Measurements from ENCODE around the gene PLCB2.

PLCB2 gene

GRCh38 chr15:40342416-40343320 lies 34.9 kb upstream of the PLCB2 start:
- no peak for DNase-seq (ENCODE audit: low read depth)

GRCh38 chr15:40340740-40341400 lies 33.1 kb upstream of the PLCB2 start, which contains the start of gene CCDC9B:
CCDC9B (minus strand) TSS chr15:40340939; CDS start chr15:40340819, 120 bp downstream.
- no peak for DNase-seq (ENCODE audit: low read depth)

GRCh38 chr15:40340038-40340739 lies 32.5 kb upstream of the PLCB2 start:
- DNase-seq (ENCODE audit: low read depth) = no peak

- DNase-seq (ENCODE audit: low read depth) = no peak
Measured at GRCh38 chr15:40339621-40339945, 31.8 kb upstream of the PLCB2 start.

GRCh38 chr15:40338921-40339620 lies 31.3 kb upstream of the PLCB2 start:
- no peak for DNase-seq (ENCODE audit: low read depth)

GRCh38 chr15:40338041-40338657 lies 30.4 kb upstream of the PLCB2 start:
- DNase-seq (ENCODE audit: low read depth) = peak; percentile 57

GRCh38 chr15:40337597-40337996 lies 29.9 kb upstream of the PLCB2 start:
- DNase-seq (ENCODE audit: low read depth) = no peak

GRCh38 chr15:40336744-40337122 lies 29.0 kb upstream of the PLCB2 start:
- no peak for DNase-seq (ENCODE audit: low read depth)

- no peak for DNase-seq (ENCODE audit: low read depth)
Measured at GRCh38 chr15:40335938-40336743, 28.4 kb upstream of the PLCB2 start.

GRCh38 chr15:40334941-40335795 lies 27.4 kb upstream of the PLCB2 start:
- DNase-seq (ENCODE audit: low read depth) = no peak

GRCh38 chr15:40334541-40334940 lies 26.8 kb upstream of the PLCB2 start:
- no peak for DNase-seq (ENCODE audit: low read depth)

- DNase-seq (ENCODE audit: low read depth) = no peak
Measured at GRCh38 chr15:40333922-40334492, 26.3 kb upstream of the PLCB2 start.

GRCh38 chr15:40332113-40332781 lies 24.5 kb upstream of the PLCB2 start:
- DNase-seq (ENCODE audit: low read depth) = no peak

GRCh38 chr15:40331637-40332036 lies 23.9 kb upstream of the PLCB2 start:
- no peak for DNase-seq (ENCODE audit: low read depth)

GRCh38 chr15:40331026-40331425 lies 23.3 kb upstream of the PLCB2 start:
- DNase-seq (ENCODE audit: low read depth) = no peak

- DNase-seq (ENCODE audit: low read depth) = no peak
Measured at GRCh38 chr15:40330368-40330836, 22.7 kb upstream of the PLCB2 start.

GRCh38 chr15:40329804-40330203 lies 22.1 kb upstream of the PLCB2 start:
- no peak for DNase-seq (ENCODE audit: low read depth)

- no peak for DNase-seq (ENCODE audit: low read depth)
Measured at GRCh38 chr15:40328751-40329150, 21.0 kb upstream of the PLCB2 start.

- DNase-seq (ENCODE audit: low read depth) = no peak
Measured at GRCh38 chr15:40328176-40328575, 20.4 kb upstream of the PLCB2 start.
